GM19328 (cell line): ENCODE measurements around the gene PHF21B.

ENCODE experiments used
- ATAC-seq: cut with Tn5 transposase; IDR thresholded peaks from one replicate; pipeline ENCODE4 v1.9.1; 2021; ENCODE audit warnings: mild to moderate bottlenecking, moderate library complexity; ENCODE audit not compliant: unreplicated experiment

Gene PHF21B

DNA sequence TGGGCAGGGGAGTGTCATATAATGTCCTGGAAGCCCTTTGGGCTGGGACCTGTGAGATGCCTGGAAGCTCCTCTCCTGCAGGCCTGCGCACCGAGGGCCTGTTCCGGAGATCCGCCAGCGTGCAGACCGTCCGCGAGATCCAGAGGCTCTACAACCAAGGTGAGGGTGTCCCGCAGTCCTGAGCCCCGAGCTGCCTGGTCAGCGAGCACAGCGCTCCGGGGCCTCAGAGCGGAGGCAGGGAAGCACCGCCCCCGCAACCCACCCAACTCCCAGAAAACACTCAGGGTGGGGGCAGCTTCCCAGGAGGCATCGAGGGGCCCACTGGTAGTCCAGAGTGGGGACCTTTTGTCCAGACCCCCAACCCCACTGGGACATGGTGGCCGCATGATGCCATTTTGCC, 161.9 kb downstream of the PHF21B start:
- no peak for ATAC-seq

DNA sequence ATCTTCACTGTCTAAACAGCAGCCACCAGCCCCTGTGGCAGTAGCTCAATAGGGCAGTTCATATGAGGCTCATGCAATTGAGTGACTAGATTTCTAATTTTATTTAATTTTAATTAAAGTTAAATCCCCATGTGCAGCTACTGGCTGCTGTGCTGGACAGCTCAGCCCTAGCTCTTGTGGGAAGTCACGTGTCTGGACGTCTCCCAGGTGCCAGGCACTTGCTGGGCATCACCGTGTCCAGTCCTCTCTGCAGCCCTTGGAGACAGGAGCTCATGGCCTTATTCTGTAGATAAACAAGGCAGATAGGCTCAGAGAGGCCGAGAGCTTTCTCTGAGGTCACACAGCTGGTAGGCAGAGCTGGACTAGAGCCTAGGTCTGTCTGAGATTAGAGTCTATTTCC, 162.4 kb downstream of the PHF21B start:
- ATAC-seq, result no peak

DNA sequence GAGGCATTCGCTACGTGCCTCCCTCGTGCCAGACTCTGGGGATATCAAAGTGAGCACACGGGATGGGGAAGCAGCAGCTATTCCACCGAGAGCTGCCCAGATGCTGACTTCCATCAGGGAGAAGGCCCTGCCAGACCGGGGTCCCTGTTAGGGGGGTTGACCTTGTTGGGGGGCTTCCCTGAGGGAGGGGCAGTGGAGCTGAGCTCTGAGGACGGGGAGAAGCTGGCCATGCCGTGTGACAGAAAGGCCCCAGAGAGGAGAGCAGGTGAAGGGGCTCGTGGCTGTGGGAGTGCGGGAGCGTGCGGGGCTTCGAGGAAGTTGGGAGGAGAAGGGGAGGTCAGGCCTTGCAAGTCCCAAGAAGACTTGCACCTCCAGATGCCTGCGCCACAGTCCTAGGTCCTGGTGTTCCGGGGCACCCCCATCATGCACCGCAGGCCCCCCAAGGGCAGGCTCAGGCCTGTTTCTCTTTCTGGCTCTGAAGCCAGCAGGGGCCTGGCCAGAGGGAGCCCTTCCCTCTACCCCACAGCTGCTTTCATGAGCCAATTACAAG, 163.0 kb downstream of the PHF21B start:
- no peak for ATAC-seq

DNA sequence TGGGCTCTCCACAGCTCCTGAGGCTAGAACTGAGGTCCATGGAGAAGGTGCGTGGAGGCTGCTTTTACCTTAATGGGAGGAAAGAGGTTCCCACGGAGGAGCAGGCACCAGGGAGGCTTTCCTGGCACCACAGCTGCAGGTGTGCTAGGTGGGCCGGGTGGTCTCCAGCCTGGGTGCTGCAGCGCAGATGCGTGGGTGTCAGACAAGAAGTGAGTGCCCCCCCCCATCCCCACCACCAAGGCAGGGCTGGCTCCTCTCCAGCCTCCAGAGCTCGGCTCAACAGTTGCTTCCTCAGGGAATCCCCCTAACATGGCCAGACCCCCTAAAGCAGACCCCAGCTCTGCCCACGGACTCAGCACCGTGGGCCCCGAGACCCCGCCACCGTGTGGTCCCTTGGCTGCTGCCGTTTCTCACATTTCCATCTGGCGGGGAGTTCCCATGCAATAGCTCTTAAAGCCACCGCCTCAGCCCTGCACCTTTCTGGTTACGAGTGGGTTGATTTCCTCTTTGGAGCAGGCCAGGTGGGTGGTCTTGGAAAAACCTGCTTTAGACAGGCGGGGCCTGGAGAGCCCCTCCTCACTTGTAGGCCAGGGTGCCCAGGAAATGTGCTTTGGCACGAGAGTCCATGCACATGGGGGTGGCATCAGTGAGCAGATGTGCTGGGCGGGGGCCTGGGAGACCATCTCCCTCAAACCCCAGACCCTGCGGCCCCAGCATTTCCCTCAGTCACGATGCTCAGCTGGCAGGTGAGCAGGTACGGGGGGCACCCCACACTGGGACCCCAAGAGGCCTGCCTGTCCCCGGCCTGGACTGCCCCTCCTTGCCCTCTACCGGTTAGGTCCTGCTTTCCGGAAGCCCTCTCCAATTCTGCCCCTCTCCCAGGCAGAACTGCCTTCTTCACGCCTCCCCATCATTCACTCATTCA, 163.7 kb downstream of the PHF21B start:
- ATAC-seq, result no peak

DNA sequence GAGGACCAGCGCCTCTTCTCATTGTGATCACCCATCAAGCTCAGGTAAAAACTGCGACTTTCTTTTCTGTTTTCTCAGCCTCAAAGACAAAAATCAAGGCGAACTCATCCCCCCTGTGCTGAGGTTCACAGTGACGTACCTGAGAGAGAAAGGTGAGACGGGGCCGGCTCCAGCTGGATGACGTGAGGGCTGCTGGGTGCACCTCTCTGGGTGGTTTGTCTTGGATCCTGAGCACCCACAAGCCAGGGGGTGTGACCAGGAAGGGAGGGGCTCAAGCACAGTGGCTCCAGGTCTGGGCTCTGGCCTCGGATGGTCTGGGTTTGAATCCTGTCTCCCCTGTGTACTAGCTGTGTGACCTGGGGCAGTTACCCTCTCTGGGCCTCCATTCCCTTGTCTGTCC, 164.6 kb downstream of the PHF21B start:
- ATAC-seq, result no peak

DNA sequence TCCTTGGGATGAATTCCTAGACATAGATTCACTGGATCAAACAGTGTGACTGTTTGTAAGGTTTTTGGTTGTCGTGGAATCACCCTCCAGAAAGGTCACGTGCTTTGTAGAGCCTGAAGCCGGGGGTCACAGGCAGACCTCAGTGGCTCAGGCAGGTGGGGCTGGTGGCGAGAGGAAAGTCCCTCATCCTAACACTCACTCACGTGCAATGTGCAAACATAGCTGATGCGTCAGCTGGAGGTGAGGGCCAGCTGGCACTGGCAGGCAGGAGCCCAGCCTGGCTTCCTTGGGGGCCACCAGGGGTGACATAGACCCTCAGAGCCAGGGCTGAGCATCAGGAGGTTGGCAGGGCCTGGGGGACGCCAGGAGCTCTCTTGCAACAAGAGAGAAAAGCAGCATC, 167.4 kb downstream of the PHF21B start:
- ATAC-seq, result no peak

DNA sequence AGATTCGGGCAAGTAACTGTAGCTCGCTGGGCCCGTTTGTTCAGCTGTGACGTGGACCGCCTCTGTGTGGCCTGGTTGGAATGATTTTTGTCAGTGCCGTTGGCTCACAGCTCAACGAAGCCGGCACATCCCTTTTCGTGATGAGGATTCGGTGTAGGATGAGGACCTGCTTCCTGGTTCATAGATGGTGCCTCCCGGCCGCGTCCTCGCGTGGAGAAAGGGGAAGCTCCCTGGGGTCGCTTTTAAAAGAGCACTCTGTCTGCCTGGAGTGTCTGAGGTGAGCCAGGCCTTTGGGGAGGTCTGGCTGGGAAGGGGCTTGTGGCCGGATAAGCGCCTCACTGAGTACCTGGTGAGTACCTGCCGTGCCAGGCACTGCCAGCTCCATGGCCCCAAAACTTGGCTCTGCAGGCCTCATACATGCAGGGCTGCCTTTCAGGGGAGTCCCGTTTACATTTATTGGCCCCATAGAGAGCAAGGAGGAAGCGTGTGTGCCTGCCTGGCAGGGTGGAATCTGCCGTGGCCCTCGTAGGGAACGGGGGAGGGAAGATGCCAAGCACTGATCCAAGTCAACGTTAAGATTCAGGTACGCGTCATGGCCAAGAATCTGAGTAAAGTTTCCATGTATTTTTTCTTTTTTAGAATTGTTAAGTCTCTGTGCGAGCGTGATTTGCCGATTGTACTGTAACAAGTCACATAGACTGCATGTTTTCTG, 169.0 kb downstream of the PHF21B start:
- no peak for ATAC-seq

DNA sequence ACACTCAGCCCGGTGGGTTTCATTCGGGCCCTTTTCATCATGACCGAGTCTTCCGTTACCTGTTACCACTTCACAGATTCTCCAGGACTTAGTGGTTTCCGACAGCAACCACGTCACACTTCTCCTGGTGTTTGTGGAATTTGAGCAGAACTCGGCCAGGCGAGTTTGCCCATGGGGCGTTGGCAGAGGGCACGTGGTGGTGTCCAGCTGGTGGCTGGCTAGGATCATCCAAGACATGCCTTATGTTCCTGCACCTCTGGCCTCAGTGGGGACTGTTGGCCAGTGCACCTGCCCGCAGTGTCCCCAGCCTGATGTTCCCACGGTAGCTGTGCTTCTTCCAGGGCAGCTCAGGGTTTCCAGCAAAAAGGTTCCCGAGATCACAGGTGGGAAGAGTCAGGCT, 170.1 kb downstream of the PHF21B start:
- no peak for ATAC-seq

DNA sequence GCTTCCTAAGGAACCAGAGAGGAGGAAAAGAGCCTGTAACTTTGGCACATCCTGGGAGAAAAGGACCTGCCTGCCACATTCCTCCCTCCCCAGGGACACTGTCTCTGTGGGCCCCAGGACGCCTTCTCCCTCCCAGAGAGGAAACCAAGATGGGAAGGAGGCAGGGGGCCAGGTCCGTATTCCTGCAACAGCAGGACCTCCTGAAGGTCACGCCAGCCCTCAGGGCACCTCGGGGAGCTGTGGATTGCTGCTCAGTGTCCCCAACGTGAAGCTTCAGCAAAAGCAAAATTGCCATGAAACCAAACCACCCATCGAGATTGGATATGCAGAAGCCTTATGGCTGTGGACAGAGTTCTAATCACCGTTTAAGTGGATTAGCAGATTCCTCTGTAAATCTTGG, 170.7 kb downstream of the PHF21B start:
- ATAC-seq, result no peak

DNA sequence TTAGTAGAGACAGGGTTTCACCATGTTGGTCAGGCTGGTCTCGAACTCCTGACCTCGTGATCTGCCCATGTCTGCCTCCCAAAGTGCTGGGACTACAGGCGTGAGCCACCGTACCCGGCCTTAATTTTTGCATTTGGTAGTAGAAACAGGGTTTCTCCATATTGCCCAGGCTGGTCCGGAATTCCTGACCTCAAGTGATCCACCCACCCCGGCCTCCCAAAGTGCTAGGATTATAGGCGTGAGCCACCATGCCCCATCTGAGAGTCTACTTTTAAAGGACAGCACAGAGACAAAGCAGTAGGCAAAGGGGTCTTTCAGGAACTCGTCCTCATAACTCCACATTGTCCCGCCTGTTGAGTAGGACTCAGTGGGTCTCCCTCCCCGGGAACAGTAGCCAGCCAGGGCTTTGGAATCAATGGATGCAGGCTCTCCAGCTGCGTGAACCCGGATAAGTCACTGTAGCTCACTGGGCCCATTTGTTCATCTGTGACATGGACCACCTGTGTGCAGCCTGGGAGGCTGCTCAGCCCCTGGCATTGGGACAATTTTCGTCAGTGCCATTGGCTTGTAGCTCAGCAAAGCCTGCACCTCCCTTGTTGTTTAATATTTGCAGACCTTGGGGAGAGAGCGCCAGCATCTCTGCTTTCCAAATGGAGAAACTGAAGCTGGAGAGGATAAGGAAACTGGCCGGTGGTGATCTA, 171.3 kb downstream of the PHF21B start:
- no peak for ATAC-seq

DNA sequence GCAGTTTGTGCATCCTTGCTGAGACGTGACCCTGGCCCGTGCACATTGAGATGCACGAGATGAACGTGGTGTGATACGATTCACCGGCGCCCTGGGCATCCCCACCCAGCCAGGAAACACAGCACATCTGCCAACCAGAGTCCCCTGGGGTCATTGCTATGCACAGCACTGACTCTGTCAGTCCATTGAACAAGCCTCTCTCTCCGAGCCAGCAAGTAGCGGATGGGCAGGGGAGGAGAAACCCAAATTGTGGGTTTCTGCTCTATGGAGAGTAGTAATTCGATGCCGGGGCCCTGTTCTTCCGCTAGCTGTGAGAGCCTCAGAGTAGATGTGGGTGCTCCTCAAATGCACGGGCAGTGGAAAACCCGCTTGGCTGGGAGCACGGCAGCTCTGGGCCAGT, 172.3 kb downstream of the PHF21B start:
- ATAC-seq, result no peak

DNA sequence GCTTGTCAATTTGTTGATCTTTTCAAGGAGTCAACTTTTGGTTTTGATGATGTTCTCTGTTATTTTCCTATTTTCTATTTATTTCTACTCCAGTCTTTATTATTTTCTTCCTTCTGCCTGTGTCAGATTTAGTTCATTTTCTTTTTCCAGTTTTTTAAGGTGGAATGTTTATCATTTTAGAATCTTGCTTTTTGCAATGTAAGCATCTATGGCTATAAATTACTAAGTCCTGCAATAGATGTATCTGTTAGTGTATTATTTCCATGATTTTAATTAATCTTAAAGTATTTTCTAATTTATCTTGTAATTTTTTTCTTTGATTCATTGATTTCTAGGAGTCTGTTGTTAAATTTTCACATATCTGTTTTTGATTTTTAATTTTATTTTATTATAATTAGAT, 175.7 kb downstream of the PHF21B start:
- ATAC-seq, result no peak

DNA sequence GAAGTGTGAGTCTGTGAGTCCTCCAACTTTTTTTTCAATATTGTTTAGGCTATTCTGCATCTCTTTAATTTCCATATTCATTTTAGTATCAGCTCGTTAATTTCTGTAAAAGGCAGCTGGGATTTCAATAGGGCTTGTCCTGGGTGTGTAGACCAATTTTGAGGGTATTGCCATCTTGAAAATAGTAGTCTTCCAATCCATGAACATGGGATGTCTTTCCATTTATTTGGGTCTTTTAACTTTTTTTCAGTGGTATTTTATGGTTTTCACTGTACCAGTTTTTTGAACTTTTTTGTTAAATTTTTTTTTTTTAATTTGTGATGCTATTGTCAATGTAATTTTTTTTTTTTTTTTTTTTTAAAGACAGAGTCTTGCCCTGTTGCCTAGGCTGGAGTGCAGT, 177.9 kb downstream of the PHF21B start:
- ATAC-seq, result no peak
